ENCODE data around the gene RARB.

Gene RARB

DNA sequence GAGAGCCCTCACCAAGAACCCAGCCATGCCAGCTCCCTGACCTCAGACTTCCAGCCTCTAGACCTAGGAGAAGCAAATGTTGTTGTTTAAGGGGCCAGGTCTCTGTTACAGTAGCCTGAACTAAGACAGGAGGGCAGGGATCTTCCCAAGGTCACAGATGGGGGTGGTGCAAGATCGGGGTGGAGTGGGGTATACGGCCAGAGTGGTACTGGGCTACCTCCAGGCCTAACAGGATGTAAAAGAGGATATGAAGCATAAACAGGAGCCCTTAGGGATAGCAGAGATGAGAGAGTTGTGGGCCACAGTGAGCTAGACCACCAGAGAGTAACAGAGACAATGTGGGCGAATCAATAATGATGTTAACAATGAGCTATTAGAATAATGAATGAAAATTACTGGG is 153.8 kb downstream of the RARB start:
- TF ChIP-seq, protein P1, sequence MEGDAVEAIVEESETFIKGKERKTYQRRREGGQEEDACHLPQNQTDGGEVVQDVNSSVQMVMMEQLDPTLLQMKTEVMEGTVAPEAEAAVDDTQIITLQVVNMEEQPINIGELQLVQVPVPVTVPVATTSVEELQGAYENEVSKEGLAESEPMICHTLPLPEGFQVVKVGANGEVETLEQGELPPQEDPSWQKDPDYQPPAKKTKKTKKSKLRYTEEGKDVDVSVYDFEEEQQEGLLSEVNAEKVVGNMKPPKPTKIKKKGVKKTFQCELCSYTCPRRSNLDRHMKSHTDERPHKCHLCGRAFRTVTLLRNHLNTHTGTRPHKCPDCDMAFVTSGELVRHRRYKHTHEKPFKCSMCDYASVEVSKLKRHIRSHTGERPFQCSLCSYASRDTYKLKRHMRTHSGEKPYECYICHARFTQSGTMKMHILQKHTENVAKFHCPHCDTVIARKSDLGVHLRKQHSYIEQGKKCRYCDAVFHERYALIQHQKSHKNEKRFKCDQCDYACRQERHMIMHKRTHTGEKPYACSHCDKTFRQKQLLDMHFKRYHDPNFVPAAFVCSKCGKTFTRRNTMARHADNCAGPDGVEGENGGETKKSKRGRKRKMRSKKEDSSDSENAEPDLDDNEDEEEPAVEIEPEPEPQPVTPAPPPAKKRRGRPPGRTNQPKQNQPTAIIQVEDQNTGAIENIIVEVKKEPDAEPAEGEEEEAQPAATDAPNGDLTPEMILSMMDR (IDR thresholded peaks at IDR 0.05; ENCODE audit: extremely low read depth, missing control alignments) = no peak
- DNase-seq (ENCODE audit: low spot score) = no peak

DNA sequence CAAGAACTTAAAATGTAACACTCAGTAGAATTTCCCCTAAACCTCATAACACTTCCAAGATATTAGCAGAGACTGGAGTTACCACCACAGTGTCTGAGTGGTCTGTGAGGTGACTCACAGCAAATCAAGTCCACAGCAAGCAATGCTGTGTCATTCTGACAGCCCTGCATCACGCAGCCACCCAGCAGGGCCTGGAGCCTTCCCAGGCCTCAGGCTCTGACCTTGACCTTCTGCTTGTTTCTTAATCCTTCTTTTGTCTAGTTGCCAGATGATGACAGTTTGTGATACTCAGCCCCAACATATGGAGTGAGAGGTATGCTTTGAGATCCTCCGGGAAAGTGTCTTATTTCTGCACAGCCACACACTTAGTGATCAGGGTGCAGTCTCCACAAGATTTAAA is 154.2 kb downstream of the RARB start:
- TF ChIP-seq, protein P1 (IDR thresholded peaks at IDR 0.05; ENCODE audit: extremely low read depth, missing control alignments) = no peak
- DNase-seq (ENCODE audit: low spot score) = no peak

DNA sequence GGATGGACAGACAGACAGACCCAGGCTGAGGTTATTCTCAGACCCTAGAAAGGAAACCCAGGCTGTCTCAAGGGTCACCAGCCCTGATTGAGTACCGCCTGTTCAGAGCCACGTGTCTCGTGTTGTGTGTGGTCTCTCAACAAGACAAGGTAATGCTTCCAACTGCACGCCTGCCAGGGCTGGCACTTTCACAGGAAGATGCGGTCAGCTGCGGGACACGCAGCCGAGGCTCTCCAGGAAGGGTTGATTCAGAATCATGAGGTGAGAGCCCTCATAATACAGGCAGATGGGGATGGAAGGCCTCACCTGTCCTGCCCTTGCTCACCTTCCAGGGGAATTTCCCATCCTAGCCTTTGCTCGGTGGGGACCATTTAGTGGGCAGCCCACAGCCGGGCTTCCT is 155.3 kb downstream of the RARB start:
- no peak for DNase-seq (ENCODE audit: low spot score)
- TF ChIP-seq, protein P1 (IDR thresholded peaks at IDR 0.05; ENCODE audit: extremely low read depth, missing control alignments) = no peak

DNA sequence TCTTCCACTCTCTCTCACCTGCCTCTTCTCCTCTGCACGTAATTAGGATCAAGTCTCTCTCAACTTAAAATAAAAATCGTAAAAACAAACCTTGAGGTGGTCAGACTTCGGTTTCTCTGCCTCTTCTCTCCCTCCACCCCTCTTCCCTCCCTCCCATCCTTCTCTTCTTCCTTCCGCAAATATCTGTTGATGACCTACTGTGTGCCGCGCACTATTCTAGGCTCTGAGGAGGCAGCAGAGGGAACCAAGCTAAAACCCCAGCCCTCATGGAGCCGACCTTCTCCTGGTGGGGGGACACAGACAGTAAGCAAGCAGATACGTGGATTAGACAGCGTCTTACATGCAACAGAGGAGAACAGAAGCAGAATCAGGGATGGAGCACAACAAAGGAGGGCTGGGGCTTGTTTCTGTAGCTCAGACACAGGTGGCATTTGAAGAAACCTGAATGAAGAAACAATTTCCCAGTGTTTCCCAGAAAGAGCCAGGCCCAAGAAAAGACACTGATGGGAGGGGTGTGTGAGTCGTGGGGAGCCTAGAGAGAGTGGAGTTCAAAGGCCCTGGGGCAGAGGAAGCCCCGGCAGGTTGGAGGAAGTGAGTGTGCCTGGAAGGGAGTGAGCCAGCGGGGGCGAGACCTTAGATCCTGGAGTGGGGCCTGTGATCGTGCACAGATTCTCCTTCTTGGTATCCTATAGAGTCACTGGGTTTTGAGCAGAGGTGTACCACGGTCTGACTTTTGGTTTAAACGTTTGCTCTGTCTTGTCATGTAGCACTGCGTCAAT is 156.1 kb downstream of the RARB start:
- TF ChIP-seq, protein P1 (IDR thresholded peaks at IDR 0.05; ENCODE audit: extremely low read depth, missing control alignments) = no peak
- DNase-seq (ENCODE audit: low spot score) = no peak

DNA sequence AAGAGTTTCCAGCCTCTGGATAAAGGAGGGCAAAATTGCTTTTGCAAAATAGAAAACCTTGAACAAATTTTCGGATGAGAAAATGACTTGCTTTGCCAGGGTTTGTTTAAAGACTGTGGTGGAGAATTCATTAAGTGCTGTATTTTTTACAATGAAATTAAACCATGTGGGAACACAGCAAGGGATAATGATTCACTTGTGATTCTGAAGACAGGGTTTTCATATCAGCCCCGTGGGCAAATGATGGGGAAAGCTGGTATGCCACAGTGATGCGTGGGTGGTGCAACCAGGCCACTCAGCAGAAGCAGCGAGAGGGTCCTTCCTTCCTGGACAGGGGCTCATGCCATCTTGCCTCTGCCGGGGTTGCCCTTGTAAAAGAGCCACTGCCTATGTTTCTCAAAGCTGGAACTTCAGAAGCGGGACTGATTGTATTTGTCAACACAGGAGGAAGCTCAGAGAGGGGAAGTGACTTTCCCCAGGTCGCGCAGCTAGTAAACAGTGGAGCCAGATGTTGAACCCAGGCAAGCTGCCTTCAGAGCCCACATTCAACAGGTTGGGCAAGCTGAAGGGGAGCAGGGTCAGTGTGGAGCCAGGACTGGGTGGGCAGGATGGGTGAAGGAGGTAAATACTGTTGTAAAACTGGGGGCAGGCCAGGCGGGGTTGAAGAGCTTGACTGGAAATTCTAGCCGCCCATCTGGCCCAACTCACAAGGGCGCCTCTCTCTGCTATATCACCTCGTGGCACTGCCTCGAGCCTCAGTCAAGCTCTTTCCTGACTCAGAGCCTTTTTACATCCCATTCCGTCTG is 157.5 kb downstream of the RARB start:
- TF ChIP-seq, protein P1 (IDR thresholded peaks at IDR 0.05; ENCODE audit: extremely low read depth, missing control alignments) = no peak
- no peak for DNase-seq (ENCODE audit: low spot score)

DNA sequence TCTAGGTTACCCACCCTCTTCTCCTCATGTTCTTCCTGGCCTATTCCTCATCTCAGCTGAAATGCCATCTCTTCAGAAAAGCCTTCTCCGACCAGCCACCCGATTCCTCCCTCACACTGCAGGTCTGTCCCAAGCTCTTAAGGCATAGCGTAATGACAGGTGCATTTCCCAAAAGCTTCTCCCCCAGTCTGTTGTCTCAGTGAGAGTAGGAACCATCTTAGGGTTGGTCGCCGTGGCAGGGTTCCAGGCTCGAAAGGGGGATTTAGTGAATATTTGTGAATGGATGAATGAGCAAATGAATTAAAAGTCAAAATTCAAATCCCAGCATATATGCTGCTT is 158.1 kb downstream of the RARB start:
- no peak for DNase-seq (ENCODE audit: low spot score)
- TF ChIP-seq, protein P1 (IDR thresholded peaks at IDR 0.05; ENCODE audit: extremely low read depth, missing control alignments) = no peak

DNA sequence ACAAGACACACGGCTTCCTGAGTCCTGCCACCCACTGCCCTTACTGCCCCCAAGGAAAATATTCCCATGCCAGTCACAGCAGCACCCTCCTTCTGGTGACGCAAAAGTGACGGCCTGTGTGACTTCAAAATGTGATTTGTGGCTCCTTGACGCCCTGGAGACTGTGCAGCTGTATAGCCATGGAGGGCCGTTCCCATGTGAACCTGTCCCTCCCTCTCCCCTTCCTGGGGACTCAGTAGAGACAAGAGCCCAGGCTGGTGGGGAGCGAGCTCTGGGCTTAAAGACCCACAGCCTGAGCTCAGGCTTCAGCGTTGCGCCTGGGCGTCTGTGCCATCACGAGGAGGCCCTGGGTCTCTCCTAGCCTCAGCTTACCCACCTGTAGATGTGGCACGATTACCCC is 158.5 kb downstream of the RARB start:
- TF ChIP-seq, protein P1 (IDR thresholded peaks at IDR 0.05; ENCODE audit: extremely low read depth, missing control alignments) = no peak
- DNase-seq (ENCODE audit: low spot score) = no peak

Measured in GM20000 (cell line).